KMS-11 (cell line): ENCODE data around the gene ANO3.

Experiments used
- H2AFZ ChIP-seq: fragments of 200-600 bp; sonication (generic); 2 replicates; pipeline ENCODE4 v1.6.1; 2016; ENCODE audit warnings: antibody characterized with exemption, mixed run types, low read depth
- H3K27ac ChIP-seq: fragments of 200-600 bp; sonication (generic); 2 replicates; pipeline ENCODE4 v1.6.1; 2016; ENCODE audit warnings: mild to moderate bottlenecking, mixed run types
- H3K27me3 ChIP-seq: fragments of 200-600 bp; sonication (generic); 2 replicates; pipeline ENCODE4 v1.6.1; 2017; ENCODE audit warnings: mild to moderate bottlenecking, low read depth, mixed run types, moderate library complexity; ENCODE audit not compliant: insufficient read depth
- H3K36me3 ChIP-seq: fragments of 200-600 bp; sonication (generic); 2 replicates; pipeline ENCODE4 v1.6.1; 2017; ENCODE audit warnings: mild to moderate bottlenecking, mixed run types; ENCODE audit not compliant: insufficient read depth
- H3K4me1 ChIP-seq: fragments of 200-600 bp; sonication (generic); 2 replicates; pipeline ENCODE4 v1.6.1; 2016; ENCODE audit warnings: mild to moderate bottlenecking, low read depth, mixed run types; ENCODE audit not compliant: poor library complexity, severe bottlenecking
- H3K4me2 ChIP-seq: fragments of 200-600 bp; sonication (generic); 2 replicates; pipeline ENCODE4 v1.7.0; 2016; ENCODE audit warnings: mild to moderate bottlenecking, mixed run types
- H3K4me3 ChIP-seq: fragments of 200-600 bp; sonication (generic); IDR thresholded peaks from 2 replicates; pipeline ENCODE4 v1.6.1; 2017; ENCODE audit warnings: low read depth, low read length, mixed read lengths; ENCODE audit not compliant: insufficient read depth
- H3K79me2 ChIP-seq: fragments of 200-600 bp; sonication (generic); 2 replicates; pipeline ENCODE4 v1.6.1; 2016; ENCODE audit warnings: low read depth, mixed run types; ENCODE audit not compliant: insufficient read depth
- H3K9ac ChIP-seq: fragments of 200-600 bp; sonication (generic); 2 replicates; pipeline ENCODE4 v1.6.1; 2016; ENCODE audit warnings: mild to moderate bottlenecking, mixed run types
- H4K20me1 ChIP-seq: fragments of 200-600 bp; sonication (generic); 2 replicates; pipeline ENCODE4 v1.6.1; 2016; ENCODE audit warnings: mild to moderate bottlenecking, mixed run types; ENCODE audit not compliant: insufficient read depth
- TF ChIP-seq, protein P1 (sequence below): fragments of 200-600 bp; sonication (generic); conservative IDR thresholded peaks from 2 replicates; pipeline ENCODE4 v1.6.1; 2017; ENCODE audit warnings: low read depth, mild to moderate bottlenecking, antibody characterized with exemption, low read length, moderate library complexity, mixed read lengths

The ANO3 gene

DNA sequence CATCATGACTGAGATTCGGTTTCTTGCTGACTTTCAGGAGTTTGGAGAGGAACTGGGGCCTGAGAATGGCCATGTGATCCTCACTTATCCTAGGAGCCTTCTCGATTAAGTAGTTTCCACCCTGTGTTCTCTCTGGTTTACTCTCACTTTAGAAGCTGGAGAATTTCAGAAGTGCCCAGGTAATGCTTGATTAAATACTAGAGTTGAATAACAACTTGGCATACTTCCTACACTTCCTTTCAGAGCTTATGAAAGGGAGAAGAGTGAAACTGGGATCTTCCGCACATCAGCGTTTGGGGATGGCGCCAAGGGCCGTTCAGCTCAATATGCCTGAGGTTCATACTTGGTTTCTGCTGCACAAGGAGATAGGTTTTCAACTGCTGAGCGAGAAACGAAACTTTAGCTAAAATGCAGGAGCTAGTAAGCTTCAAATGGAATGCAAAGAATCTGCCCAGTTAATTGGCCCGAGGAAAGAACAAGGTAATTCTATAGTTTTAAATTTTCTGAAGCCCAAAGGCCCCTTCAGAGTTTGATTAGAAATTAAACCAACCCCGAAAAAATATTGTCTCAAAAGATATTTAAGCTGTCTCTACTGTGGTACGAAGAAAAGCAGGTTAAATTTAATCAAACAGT, 241.0 kb downstream of the ANO3 start:
- Histone ChIP-seq H3K79me2 (no peaks in the 10 kb centered on the region), H4K20me1 (no peaks in the 10 kb centered on the region), H3K9ac (no peak overlapping the region), H2AFZ (no peak overlapping the region), H3K27ac (no peak overlapping the region), H3K27me3 (no peaks in the 10 kb centered on the region), H3K4me1 (no peaks in the 10 kb centered on the region), H3K36me3 (no peaks in the 10 kb centered on the region), H3K4me3 (no peak overlapping the region), H3K4me2 (no peak overlapping the region)
- TF ChIP-seq, protein P1, sequence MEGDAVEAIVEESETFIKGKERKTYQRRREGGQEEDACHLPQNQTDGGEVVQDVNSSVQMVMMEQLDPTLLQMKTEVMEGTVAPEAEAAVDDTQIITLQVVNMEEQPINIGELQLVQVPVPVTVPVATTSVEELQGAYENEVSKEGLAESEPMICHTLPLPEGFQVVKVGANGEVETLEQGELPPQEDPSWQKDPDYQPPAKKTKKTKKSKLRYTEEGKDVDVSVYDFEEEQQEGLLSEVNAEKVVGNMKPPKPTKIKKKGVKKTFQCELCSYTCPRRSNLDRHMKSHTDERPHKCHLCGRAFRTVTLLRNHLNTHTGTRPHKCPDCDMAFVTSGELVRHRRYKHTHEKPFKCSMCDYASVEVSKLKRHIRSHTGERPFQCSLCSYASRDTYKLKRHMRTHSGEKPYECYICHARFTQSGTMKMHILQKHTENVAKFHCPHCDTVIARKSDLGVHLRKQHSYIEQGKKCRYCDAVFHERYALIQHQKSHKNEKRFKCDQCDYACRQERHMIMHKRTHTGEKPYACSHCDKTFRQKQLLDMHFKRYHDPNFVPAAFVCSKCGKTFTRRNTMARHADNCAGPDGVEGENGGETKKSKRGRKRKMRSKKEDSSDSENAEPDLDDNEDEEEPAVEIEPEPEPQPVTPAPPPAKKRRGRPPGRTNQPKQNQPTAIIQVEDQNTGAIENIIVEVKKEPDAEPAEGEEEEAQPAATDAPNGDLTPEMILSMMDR: no peak

DNA sequence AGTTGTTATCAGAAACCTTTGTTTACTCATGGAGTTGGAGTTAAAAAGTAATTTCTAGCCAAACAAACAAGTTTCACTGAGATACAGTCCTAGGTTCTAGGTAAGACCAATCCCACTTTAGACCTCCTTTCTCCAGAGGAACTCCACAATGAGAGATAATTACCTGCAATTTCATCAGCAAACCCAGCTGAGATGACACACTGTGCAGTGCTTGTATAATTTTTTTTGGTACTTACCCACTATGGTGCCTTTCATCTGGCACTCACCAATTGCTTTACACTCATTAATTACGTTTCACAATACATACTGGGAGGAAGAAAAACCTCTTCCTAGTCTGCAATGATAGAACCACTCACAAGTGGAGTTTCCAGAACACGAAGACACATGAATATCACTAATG, 242.0 kb downstream of the ANO3 start:
- Histone ChIP-seq H3K9ac (no peak overlapping the region), H3K79me2 (no peaks in the 10 kb centered on the region), H4K20me1 (no peaks in the 10 kb centered on the region), H2AFZ (no peak overlapping the region), H3K27me3 (no peaks in the 10 kb centered on the region), H3K4me3 (no peak overlapping the region), H3K36me3 (no peaks in the 10 kb centered on the region), H3K4me2 (no peak overlapping the region), H3K4me1 (no peaks in the 10 kb centered on the region), H3K27ac (no peak overlapping the region)
- TF ChIP-seq, protein P1: no peak

DNA sequence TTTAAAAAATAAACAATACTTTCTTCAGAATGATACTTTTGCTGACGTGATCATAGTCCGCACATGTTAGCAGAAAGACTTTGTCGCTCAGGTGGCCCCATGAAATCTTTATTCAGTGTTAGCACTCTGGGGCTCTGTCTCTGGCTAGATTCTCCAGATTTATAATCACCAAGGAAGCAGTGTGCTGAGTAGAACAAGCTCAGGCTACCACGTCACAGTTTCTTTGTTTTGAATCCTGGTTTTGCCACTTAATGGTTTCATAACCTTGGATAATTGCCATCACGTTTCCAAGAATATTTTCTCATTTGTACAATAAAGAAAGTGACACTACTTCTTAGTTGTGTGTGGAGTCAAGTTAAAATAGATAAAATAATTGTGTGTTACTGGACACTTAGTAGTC, 244.0 kb downstream of the ANO3 start:
- H3K27ac ChIP-seq: no peak overlapping the region
- H4K20me1 ChIP-seq: no peaks in the 10 kb centered on the region
- H3K4me2 ChIP-seq: no peak overlapping the region
- no peaks in the 10 kb centered on the region for H3K36me3 ChIP-seq
- no peaks in the 10 kb centered on the region for H3K4me1 ChIP-seq
- H3K79me2 ChIP-seq: no peaks in the 10 kb centered on the region
- H3K9ac ChIP-seq: no peak overlapping the region
- H2AFZ ChIP-seq: no peak overlapping the region
- no peak overlapping the region for H3K4me3 ChIP-seq
- H3K27me3 ChIP-seq: no peaks in the 10 kb centered on the region
- TF ChIP-seq, protein P1: no peak

DNA sequence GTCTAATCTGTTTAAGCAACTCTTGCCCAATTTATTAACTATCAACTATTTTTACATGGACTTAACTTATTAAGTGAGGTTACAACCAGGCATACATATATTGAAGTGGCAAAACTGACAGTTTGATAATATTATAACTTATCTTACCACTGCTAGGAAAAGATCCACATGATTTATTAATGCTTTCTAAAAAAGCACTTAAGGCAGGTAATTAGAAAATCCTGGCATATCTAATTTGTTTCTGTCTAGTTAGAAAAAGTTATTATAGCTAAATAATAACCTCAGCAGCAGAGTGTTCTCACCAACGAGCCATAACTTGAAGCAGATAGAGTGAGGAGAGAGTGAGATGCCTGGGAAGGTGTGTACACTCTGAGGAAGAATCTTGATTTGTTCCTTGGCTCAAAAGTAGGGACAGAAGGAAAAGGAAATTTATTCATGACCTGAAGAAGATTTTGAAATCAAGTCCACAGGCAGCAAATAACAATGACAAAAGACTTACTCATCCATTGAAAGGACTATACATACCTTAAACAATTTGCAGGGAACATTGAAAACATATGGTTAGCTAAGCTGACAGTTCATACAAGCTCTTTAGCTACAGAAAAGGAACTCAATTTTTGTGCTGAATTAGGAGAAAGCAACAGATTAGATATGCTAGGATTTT, 247.2 kb downstream of the ANO3 start:
- no peak overlapping the region for H2AFZ ChIP-seq
- no peak overlapping the region for H3K4me2 ChIP-seq
- H3K79me2 ChIP-seq: no peaks in the 10 kb centered on the region
- H3K27ac ChIP-seq: no peak overlapping the region
- no peaks in the 10 kb centered on the region for H3K4me1 ChIP-seq
- H3K4me3 ChIP-seq: no peak overlapping the region
- H3K36me3 ChIP-seq: no peaks in the 10 kb centered on the region
- no peak overlapping the region for H3K9ac ChIP-seq
- H3K27me3 ChIP-seq: no peaks in the 10 kb centered on the region
- no peaks in the 10 kb centered on the region for H4K20me1 ChIP-seq
- TF ChIP-seq, protein P1: no peak
